Left forelimb (tissue), 1 donor: Measurements from ENCODE around the gene ACIN1.

ENCODE experiments used
- DNase-seq: peaks from one replicate; pipeline ENCODE4 v3.0.0-alpha.2; 2018; ENCODE audit warnings: low spot score

Gene ACIN1

DNA sequence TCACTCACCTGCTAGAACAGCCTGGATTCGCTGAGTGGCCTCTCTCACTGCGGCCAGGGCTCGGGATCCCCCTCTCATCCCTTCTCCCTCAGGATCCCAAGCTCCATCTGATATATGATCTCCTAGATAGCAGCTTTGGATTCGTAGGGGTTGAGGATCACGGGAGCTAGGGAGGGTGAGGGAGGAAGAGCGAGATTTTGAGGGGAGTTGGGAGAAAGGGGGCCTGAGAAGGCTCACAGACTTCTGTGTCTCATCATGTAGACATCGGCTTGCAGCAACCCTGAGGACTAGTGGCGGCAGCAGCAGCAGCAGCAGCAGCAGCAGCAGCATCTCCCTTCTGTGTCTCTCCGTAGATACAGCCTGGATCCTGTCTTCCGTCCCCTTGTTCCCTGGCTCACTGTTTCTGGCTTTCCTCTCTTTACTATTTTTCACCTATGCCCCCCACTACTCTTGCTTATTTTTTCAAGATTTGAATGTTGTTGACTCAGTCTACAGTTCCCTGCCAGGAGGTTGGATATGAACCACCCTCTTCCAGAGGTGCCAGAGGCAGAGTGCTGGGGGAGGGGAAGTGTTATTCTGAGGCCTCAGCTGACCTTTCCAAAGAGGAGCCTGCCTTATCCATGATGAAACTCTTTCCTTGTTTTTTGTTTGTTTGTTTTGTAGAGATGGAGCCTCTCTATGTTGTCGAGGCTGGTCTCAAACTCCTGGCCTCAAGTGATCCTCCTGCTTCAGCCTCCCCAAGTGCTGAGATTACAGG is 9.8 kb upstream of the ACIN1 start, which contains the start of gene CIROP:
Gene CIROP, minus strand, starts transcription at position 399 of the 757 bp plus-strand sequence. Its CDS starts 69 bp downstream, at position 330.
- no peak for DNase-seq

DNA sequence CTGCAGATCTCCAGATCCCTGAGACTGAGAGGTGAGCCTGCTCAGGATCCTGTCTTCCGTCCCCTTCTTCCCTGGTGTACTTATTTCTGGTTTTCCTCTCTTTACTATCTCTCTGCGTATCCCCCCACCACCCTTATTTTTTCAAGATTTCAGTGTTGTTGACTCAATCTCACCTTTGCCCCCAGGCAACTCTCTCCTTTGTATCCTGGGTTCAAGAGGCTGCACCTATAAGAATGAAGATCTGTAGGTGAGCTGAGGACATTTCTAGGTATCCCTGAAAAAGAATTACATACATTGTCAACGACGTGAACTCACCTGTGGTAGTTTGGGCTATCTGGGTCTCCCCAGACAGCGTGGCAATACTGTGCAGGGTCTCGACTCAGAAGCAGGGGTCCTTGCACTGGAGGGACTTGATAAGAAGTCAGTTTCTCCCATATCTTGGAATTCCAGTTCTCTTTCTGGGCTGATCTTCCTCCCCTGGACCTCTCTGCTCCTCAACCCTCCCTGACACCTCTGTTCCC is 9.2 kb upstream of the ACIN1 start:
- DNase-seq = no peak

DNA sequence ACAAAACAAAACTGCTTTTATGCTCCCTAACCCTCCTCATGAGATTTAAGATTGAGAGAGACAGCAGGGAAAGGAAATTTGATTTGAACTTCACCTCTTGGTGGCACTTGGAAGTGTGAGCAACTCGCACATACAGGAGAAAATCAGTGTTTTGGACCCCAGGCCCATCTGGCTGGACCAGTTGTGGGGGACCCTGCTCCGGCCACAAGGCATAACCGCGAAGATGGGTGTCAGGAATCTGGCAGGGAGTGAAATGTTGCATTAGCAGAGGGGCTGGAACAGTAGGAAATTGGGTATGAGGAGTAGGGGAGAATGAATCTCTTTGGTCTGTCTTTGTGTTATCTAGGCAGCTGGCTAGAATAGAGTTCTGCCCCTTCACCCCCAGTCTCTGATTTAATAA is 8.6 kb upstream of the ACIN1 start:
- no peak for DNase-seq

DNA sequence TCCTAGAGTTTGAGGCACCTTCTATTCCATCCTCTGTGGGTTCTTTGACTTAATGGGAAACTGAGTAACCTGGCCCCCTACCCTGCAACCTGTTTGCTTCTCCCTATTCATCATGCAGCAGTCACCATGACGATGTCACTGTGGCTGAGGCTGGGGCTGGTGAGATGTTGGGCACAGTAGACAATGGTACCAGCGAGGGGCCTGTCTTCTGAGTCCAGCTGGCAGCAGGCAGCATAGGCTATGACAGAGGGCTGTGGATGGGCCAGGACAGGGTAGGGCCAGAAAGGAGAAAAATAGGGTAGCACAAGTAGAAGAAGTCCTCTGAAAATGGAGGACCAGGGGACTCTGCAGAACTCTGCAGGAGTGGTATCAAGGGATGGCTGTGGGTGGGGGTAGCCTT is 7.9 kb upstream of the ACIN1 start:
- no peak for DNase-seq

DNA sequence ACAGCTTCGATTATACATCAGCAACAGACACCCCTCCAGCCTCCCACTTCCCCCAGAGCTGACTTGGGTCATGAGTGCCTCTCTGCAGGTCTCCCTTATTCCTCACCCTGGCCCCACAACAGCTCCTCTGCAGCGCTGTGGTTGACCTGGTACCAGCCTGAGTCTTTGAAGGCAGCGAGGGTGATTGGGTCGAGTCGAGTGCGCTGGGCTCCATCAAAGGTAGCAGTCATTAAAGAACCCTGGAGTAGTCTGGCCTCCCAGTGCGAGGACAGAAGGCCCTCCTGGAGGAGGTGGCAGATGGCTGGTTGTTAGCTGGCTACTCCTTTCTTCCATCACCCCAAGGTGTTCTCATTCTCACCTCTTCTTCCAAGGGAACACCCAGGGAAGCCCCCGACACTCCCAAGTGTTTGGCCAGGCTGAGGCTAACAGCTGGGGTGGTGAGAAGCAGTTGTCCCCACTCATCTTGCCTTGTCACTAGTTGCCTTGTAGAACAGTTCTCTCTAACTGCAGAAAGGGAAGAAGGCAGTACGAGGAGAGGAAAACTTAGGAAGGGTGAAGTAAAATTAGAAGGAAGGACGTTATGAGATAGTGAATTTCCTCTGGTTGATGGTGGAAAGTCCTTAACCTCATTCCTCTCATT is 7.2 kb upstream of the ACIN1 start:
- no peak for DNase-seq

DNA sequence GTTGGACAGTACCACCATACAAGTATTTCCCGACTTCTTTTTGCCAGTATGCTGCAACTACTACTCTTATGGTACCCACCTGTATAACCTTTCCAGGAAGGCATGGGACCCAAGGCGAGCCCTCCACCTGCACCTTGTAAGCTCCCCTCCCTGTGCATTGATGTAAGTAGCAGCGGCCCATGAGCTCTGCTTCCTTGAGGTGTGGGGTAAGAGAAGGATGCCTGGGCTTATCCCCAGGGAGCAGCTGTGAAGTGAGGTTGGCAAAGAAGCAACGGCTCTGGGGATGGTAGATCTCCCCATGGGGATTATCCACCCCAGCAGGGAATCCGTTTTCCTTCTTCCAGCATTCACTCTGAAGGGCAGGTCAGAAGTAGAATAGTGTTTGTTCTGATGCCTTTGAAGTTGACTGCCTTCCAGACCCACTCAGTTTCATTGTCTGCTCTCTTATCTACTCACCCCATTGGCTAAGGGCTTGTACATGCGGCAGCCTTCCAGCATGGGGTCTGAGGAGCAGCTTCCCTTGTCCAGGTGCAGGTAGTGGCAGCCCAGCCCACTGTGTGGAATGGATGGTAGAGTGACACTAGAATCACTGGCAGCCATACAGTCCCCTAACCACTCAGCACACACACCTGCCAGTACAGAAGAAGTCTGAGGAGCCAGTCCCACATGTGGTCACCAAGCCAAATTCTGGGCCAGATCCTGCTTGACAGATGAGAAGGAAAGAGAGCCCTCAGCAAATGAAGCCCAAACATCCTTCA is 6.5 kb upstream of the ACIN1 start:
- DNase-seq = no peak

DNA sequence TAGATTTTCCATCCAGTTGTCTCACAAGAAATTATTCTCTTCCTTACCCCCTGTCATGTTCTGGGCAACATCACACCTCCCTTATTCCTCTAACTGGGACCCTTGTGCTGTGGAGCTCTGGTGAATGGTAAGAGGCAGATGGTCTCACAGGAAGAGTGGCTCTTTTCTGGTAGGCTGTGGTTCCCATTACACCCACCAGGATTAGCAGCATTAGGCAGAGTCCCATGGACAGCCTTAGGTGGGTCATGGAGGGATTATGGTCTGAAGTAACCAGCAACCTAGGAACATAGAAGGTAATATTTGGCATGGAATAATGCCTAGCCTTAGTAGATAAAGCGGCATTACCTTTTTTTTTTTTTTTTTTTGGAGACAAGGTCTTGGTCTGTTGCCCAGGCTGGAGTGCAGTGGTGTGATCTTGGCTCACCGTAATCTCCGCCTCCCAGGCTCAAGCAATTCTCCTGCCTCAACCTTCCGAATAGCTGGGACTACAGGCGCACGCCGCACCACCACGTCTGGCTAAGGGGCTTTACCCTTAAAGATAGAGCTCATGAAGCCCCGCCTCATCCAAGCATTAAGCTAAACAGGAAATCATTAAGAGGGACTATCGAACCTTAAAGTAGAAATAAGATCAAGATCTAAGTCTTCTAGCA is 4.4 kb upstream of the ACIN1 start:
- no peak for DNase-seq

DNA sequence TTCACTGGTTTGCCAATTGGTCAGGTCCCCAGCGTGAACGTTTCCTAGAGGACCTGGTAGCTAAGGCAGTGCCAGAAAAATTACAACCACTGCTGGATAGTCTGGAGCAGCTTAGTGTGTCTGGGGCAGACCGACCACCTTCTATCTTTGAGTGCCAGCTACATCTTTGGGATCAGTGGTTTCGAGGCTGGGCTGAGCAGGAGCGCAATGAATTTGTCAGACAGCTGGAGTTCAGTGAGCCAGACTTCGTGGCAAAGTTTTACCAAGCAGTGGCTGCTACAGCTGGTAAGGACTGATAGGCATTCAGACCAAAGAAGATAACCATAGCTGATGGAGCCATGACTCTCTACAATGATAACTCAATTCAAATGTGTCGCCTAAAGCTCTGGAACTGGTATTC is 2.9 kb upstream of the ACIN1 start:
- no peak for DNase-seq

DNA sequence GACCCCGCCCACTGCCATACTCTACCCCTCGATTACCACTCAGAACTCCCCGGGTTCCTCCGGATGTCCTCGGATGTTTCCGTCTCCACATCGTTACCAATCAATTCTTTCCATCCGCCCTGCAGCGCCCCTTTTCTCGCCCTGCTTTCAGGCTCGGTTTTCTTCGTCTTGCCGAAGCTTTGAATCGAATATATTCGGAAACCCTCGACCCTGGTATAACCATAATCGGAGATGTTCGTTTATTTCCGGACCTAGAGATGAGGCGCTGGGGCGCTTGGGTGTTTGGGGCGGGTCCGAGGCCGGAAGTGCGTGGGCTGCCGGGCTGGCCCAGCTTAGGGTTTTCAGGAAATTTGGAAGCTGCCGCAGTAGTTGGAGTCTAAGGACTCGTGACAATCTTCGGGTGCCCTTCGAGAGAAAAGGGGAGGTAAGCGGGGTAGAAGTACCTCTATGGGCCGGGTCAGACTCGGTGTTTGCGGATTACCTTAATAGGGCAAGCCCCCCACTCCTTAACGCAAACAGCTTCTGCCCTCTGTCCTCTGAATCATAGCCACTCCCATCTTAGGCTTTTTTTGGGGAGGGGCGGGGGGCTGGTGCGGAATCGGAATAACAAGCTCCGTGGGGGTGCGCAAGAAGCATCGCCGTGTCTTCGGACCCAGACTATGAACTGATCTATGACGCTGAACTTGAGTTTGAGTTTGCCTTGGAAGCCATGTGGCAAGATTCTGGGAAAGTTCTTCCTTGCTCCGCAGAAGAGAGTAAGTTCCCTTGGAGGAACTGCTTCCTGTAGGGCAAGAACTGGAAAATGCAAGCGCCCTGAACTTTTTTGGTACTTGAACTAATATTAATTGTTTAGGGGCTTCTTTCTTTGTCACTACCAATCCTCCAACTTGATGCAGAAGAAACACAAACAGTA is 516 bp upstream of the ACIN1 start, which contains the start of gene C14orf119:
Gene C14orf119, plus strand, starts transcription at position 310 of the 913 bp plus-strand sequence. CDS start 2,154 bp downstream, outside the sequence.
- DNase-seq = no peak

DNA sequence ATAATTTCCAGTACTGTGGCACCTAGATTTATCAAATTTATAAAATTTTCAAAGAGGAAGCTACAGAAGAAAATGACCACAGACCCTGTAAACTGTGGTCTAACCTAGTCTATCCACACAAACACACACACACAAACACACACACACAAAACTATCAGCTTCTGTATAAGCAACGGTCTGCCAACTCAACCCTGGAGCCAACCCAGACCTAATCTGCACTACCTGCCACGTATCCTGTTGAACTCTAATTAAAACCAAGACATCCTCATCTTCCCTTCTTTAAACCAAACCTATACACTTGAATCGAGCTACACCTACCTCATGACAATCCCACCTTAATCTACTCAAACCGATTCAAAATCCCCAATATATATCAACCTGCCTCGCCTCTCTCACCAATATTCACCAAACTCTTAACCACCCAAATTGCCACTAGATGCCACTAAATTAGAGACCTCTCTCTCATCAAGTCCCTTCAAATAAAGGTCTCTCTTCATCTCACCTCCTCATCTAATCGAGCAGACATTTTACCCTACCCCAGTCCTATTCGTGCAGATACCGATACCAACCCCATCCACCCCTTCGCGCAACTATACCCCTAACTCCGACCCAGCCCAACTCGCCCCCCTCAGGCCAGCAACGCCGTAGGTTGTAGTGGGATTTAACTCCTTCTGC is 808 bp downstream of the ACIN1 start:
- DNase-seq = no peak

DNA sequence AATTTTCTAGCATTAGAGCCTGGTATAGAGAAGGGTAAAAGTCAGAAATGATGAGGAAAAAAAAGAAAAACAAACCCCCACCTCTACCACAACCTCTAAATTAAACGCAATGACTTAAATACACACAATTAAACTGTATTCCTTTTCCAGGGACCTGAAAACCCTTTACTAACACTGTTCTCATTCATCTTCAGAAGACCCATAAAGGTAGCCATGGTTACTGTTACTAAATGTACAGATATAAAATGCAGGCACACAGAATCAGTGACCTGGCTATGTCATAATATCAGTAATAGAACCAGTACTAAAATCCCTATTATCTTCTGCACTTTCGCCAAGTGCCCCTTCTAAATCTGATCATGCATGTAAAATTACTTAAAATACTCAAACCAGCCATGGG is 1.4 kb downstream of the ACIN1 start:
- no peak for DNase-seq

DNA sequence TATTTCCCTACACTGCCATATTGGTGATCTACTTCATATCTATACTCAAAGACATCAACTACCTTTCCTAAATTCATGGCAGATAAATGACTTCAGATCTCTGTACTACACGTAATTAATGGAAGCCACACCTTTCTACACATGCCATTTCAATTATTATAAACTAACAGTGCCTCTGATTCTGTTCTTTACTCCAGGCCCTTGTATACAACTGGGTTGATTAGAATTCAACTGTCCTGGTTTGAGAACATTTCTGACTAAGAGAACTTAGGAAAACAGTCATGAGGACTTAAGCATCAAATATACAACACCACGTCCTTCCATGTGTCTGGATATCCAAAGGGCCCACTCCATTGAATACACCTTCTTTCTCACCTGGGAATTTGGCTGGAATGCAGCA is 1.8 kb downstream of the ACIN1 start:
- no peak for DNase-seq

DNA sequence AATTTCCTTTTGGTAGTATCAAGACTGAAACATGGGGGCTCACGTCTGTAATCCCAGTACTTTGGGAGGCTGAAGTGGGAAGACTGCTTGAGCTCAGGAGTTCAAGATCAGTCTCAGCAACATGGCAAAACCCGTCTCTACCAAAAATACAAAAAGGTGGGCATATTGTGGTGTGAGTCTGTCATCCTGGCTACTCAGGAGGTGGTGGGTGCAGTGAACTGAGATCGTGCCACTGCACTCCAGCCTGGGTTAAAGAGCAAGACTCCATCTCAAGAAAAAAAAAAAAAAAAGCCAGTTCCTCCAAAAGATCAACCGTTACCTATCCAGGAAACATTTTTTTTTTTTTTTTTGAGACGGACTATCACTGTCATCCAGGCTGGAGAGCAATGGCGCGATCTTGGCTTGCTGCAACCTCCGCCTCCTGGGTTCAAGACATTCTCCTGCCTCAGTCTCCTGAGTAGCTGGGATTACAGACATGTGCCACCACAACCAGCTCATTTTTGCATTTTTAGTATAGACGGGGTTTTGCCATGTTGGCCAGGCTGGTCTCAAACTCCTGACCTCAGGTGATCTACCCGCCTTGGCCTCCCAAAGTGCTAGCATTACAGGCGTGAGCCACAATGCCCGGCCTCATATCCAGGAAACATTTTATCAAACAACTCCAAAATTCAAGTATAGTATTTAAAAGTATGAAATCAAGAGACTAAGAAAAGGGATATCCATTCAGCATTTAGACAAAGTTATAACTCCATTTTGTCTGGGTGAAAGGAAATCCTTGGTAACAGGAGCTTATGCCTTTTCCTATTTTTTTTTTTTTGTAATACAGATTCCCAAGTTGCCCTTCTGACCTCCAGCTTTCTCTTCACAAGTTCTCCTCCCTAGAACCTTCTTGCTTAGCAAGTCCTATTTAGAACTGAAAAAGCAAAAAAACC is 3.4 kb downstream of the ACIN1 start:
- no peak for DNase-seq

DNA sequence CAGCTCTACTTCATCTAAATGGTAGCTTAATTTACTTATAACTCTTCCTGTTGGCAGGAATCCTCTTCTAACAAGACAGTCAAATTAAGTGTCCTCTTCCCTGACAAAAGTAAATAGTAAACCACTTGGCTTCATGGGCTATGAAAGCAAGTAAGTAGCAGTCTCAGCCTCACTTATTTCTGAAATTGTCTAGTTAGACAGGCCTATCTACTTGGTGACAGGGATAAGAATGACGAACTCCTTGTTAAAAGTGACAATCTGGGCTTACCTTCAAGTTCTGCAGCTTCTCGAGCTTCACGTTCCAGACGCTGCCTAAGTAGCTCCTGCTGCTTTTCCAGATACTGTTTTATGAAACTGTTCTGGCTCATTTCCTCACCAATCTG is 4.7 kb downstream of the ACIN1 start:
- DNase-seq = no peak

DNA sequence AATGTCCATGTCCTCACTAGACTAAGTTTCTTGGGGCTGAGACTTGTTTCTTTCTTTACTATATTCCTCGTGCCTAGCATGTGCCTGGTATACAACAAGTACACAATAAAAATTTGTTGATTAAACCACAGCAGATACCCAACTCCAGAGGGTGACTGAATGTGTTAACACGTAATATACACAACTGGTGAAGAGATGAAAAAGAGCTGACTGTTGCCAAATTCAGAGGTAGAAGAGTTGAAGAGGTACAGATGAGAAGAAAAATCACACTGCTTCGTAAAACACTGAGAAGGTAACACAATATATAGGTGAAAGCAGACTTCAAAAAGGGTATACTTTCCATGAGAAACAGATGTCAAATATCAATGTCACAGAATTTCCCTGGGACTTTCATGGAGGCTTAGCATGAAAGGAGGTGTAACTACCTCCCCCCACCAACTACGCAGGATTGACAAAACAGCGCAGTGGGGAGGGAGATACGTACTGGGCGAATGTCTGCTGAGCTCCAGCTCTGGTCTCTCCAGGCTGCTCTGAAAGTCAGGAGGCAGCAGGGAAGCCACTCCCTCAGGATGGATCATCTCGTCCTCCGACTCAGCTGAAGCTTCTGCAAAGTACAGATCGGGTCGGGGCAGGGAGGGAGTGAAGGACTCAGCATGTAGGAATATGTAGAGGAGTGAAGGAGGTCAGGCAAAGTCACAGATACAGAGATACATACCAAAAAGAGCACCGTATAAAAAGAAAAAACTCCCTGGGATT is 5.3 kb downstream of the ACIN1 start:
- DNase-seq = no peak

DNA sequence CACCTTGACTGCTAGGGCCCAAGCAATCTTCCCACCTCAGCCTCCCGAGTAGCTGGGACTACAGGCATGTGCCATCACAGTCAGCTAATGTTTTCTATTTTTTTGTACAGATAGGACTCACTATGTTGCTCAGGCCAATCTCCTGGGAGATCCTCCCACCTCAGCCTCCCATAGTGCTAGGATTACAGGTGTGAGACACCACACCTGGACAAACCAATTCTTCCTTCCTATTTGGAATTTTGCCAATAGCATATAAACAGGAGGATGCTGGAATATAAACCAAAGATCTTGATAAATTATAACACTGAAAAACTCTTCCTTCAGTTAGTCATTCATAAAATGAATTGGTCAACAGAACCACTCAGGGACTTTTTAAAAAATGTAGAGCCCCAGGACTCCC is 8.4 kb downstream of the ACIN1 start:
- no peak for DNase-seq

DNA sequence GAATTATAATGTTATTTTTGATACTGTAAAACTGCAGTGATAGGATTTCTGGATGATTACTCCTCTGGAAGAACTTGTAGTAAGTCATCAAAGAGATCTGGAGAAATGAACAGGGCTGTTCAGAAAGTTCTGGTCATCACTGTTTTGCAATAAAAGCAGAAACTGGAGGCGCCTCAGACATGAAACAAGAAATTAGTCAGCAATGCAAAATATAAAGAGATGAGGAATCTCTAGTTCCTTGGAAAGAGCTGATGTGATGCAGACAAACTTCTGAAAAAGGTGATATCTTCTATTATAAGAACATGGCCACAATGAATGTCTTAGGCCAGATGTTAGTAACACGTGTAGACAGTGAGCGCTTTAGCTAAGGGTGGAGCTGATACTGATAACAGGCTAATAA is 9.5 kb downstream of the ACIN1 start:
- DNase-seq = no peak

DNA sequence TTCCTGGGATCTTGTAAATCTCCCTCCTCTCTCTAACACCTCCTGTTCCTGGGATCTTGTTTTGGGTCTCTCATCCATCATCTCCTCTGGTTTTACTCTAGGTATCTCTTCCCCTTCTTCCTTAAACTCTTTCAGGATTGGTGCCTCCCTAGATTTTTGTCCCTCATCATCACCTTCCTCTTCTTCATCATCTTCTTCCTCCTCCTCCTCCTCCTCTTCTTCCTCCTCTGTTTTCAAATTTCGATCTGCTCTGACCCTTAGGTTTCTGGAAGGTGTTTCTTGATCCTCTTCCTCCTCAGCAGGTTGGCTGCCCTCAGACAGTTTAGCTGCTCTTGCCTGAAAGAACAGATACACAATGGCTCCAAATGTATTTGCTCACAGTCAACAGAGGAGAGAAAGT is 14.5 kb downstream of the ACIN1 start:
- DNase-seq = no peak

DNA sequence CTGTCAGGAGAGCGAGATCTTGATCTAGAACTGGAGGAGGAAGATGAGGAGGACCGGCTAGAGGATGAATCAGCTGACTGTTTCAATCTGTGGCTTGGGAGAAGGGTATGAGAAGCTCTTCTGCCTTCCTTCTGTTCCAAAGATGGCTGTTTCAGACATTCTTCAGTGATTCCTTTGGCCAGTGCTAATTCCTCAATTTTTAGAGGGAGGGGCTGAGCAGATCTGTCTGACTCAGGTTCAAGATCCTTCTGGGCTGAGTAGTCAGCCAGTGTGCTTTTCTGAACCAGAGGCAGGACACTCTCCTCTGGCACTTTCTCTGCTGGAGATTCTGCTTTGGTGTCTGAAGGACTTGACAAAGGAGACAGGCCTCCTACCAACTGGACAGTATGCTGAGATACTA is 15.2 kb downstream of the ACIN1 start:
- no peak for DNase-seq
